ENCODE measurements around the gene GPC3.
"Not testable (repeated sequence)": the region's sequence is repeated elsewhere in the genome, so short reads cannot be mapped to it uniquely, and the experiment has no call there.

GPC3 gene

GRCh38 chrX:133995759-133996158 is 10.4 kb upstream of the GPC3 start:
- DNase-seq (ENCODE audit: low read depth) = no peak

GRCh38 chrX:133994576-133994975 is 9.2 kb upstream of the GPC3 start:
- no peak for DNase-seq (ENCODE audit: low read depth)

- no peak for DNase-seq (ENCODE audit: low read depth)
These were observed 7.5 kb upstream of the GPC3 start for GRCh38 chrX:133992882-133993281.

GRCh38 chrX:133991814-133992213 is 6.4 kb upstream of the GPC3 start:
- no peak for DNase-seq (ENCODE audit: low read depth)

- DNase-seq (ENCODE audit: low read depth) = not testable (repeated sequence)
These were observed 5.7 kb upstream of the GPC3 start for GRCh38 chrX:133991057-133991456.

- DNase-seq (ENCODE audit: low read depth) = no peak
These were observed 4.6 kb upstream of the GPC3 start for GRCh38 chrX:133989993-133990392.

GRCh38 chrX:133989490-133989889 is 4.1 kb upstream of the GPC3 start:
- DNase-seq (ENCODE audit: low read depth) = no peak

GRCh38 chrX:133988010-133988409 is 2.6 kb upstream of the GPC3 start:
- DNase-seq (ENCODE audit: low read depth) = no peak

- no peak for DNase-seq (ENCODE audit: low read depth)
These were observed 1.8 kb upstream of the GPC3 start for GRCh38 chrX:133987188-133987587.

GRCh38 chrX:133985967-133986683 is 731 bp upstream of the GPC3 start:
- no peak for DNase-seq (ENCODE audit: low read depth)

- DNase-seq (ENCODE audit: low read depth) = no peak
These were observed 584 bp downstream of the GPC3 start for GRCh38 chrX:133984857-133985163.

- DNase-seq (ENCODE audit: low read depth) = no peak
These were observed 1.2 kb downstream of the GPC3 start for GRCh38 chrX:133983974-133984845.

GRCh38 chrX:133983256-133983973 is 2.0 kb downstream of the GPC3 start:
- no peak for DNase-seq (ENCODE audit: low read depth)

- no peak for DNase-seq (ENCODE audit: low read depth)
These were observed 3.5 kb downstream of the GPC3 start for GRCh38 chrX:133981924-133982323.

- DNase-seq (ENCODE audit: low read depth) = no peak
These were observed 4.4 kb downstream of the GPC3 start for GRCh38 chrX:133980832-133981588.

- no peak for DNase-seq (ENCODE audit: low read depth)
These were observed 5.0 kb downstream of the GPC3 start for GRCh38 chrX:133980406-133980805.

GRCh38 chrX:133979641-133980230 is 5.7 kb downstream of the GPC3 start:
- no peak for DNase-seq (ENCODE audit: low read depth)

- DNase-seq (ENCODE audit: low read depth) = no peak
These were observed 11.7 kb downstream of the GPC3 start for GRCh38 chrX:133973704-133974103.

- no peak for DNase-seq (ENCODE audit: low read depth)
These were observed 12.5 kb downstream of the GPC3 start for GRCh38 chrX:133972916-133973315.

GRCh38 chrX:133971586-133971985 is 13.8 kb downstream of the GPC3 start:
- DNase-seq (ENCODE audit: low read depth) = no peak

- DNase-seq (ENCODE audit: low read depth) = no peak
These were observed 15.3 kb downstream of the GPC3 start for GRCh38 chrX:133970076-133970475.

GRCh38 chrX:133969191-133969590 is 16.2 kb downstream of the GPC3 start:
- no peak for DNase-seq (ENCODE audit: low read depth)
